Testis (tissue), 3 donors: ENCODE data around the gene TMCC3. TPM values are rescaled to one million over a fixed set of nuclear protein-coding genes. Genes with fewer than 3 reads are reported as not detected.

ENCODE experiments used
- DNase-seq: peaks from one replicate; pipeline ENCODE4 v3.0.0-alpha.2; 2019
- H3K27ac ChIP-seq, 2 donors: fragments of 200-600 bp; sonication (generic); one replicate each; pipeline ENCODE4 v1.5.1; 2019
- H3K27me3 ChIP-seq: fragments of 200-600 bp; sonication (generic); one replicate; pipeline ENCODE4 v1.5.1; 2019
- H3K36me3 ChIP-seq: fragments of 200-600 bp; sonication (generic); one replicate; pipeline ENCODE4 v1.5.1; 2017; ENCODE audit warnings: low read depth; ENCODE audit errors: missing control alignments
- H3K4me1 ChIP-seq: fragments of 200-600 bp; sonication (generic); one replicate; pipeline ENCODE4 v1.5.1; 2019
- H3K4me3 ChIP-seq, 2 donors: fragments of 200-600 bp; sonication (generic); one replicate each; pipeline ENCODE4 v1.5.1; 2017 to 2019
- H3K9me3 ChIP-seq: fragments of 200-600 bp; sonication (generic); one replicate; pipeline ENCODE4 v1.5.1; 2017
- CTCF ChIP-seq, 3 experiments: fragments of 450-650 bp in 2 of 3; fragments of 200-600 bp in 1 of 3; sonication (generic) in 1 of 3; IDR thresholded peaks; one replicate each; pipeline ENCODE4 v1.5.1; 2016 to 2019; ENCODE audit warnings: antibody characterized with exemption in 3 of 3, mild to moderate bottlenecking in 2 of 3, moderate library complexity in 1 of 3
- POLR2A ChIP-seq: fragments of 450-650 bp; IDR thresholded peaks from one replicate; pipeline ENCODE4 v1.6.1; 2017; ENCODE audit warnings: antibody characterized with exemption, mild to moderate bottlenecking, moderate library complexity
- WGBS, 2 donors: methylation state at CpG; one replicate each; pipeline ENCODE4 v1.1.5; 2018; 5-methylcytosine and 5-hydroxymethylcytosine counted together
- intact Hi-C: fragments of 100-400 bp; cut with DNase I; formaldehyde crosslinking; loops from one replicate; pipeline ENCODE4 v1.15.1; 2023; ENCODE audit warnings: low total_unique reads
- polyA plus RNA-seq: library from polyadenylated mRNA; stranded (reverse); fragments of 350-450 nt; fragmentation: Illumina TruSeq; extraction: RNeasy Lipid Tissue Mini Kit (QIAGEN cat#74804); gene quantifications from one replicate; pipeline ENCODE4 v1.2.3, GENCODE V29; 2014; ENCODE audit warnings: low read depth, low replicate concordance; ENCODE audit not compliant: insufficient read depth
- total RNA-seq, 2 donors: library from RNA; depleted of rRNA; stranded (reverse); fragments of >200 nt; gene quantifications; one replicate each; pipeline ENCODE4 v1.2.3, GENCODE V29; 2016

Gene TMCC3
- total and polyA plus RNA-seq, 3 donors from 2014 or later: 3.4 to 6.4 (median 5.1) TPM

- no peaks in the 10 kb centered on the region for H3K36me3 ChIP-seq
- 63 to 69% methylated on average over 15 to 17 of the region's 17 CpGs for WGBS, 2 donors
Observed at GRCh38 chr12:94545935-94546771, 104.2 kb downstream of the TMCC3 start.

GRCh38 chr12:94544355-94544754 is 106.0 kb downstream of the TMCC3 start:
- WGBS, 2 donors: 82 to 89% methylated on average over 4 of the region's 4 CpGs

More at GRCh38 chr12:94545935-94546771, 104.2 kb downstream of the TMCC3 start:
- no peaks in the 10 kb centered on the region for H3K4me1 ChIP-seq
- TF ChIP-seq CTCF (IDR thresholded peaks at IDR 0.05): peak; percentile 53 to 57 (median 55)
- TF ChIP-seq POLR2A: no peak
- intact Hi-C loops: no loop called here
- no peaks in the 10 kb centered on the region for H3K27me3 ChIP-seq
- no peak overlapping the region for H3K4me3 ChIP-seq
- no peaks in the 10 kb centered on the region for H3K9me3 ChIP-seq
- H3K27ac ChIP-seq: no peak overlapping the region
- peak; percentile 60 for DNase-seq

GRCh38 chr12:94538318-94538717 is 112.0 kb downstream of the TMCC3 start:
- H3K4me3 ChIP-seq: no peak overlapping the region

More at GRCh38 chr12:94544355-94544754, 106.0 kb downstream of the TMCC3 start:
- intact Hi-C loops: no loop called here
- Histone ChIP-seq H3K27ac (no peak overlapping the region), H3K4me3 (no peak overlapping the region), H3K4me1 (no peaks in the 10 kb centered on the region), H3K27me3 (no peaks in the 10 kb centered on the region), H3K9me3 (no peaks in the 10 kb centered on the region), H3K36me3 (no peaks in the 10 kb centered on the region)
- no peak for DNase-seq
- no peak for TF ChIP-seq POLR2A
- TF ChIP-seq CTCF (IDR thresholded peaks at IDR 0.05): no peak

GRCh38 chr12:94536040-94536965 is 114.1 kb downstream of the TMCC3 start:
- H3K9me3 ChIP-seq: no peaks in the 10 kb centered on the region
- no peak for DNase-seq
- 81 to 91% methylated on average over 11 of the region's 11 CpGs for WGBS, 2 donors
- no peaks in the 10 kb centered on the region for H3K27me3 ChIP-seq
- H3K27ac ChIP-seq: no peak overlapping the region
- H3K4me3 ChIP-seq: no peak overlapping the region
- intact Hi-C loops: no loop called here
- TF ChIP-seq POLR2A (no peak), CTCF (IDR thresholded peaks at IDR 0.05) (no peak)
- no peaks in the 10 kb centered on the region for H3K4me1 ChIP-seq
- H3K36me3 ChIP-seq: no peaks in the 10 kb centered on the region

More at GRCh38 chr12:94538318-94538717, 112.0 kb downstream of the TMCC3 start:
- Histone ChIP-seq H3K36me3 (no peaks in the 10 kb centered on the region), H3K9me3 (no peaks in the 10 kb centered on the region), H3K4me1 (no peaks in the 10 kb centered on the region), H3K27me3 (no peaks in the 10 kb centered on the region), H3K27ac (no peak overlapping the region)
- no peak for DNase-seq
- intact Hi-C loops: no loop called here
- TF ChIP-seq POLR2A: no peak
- no peak for TF ChIP-seq CTCF (IDR thresholded peaks at IDR 0.05)
